ENCODE measurements around the gene ADRA1B.

DNA sequence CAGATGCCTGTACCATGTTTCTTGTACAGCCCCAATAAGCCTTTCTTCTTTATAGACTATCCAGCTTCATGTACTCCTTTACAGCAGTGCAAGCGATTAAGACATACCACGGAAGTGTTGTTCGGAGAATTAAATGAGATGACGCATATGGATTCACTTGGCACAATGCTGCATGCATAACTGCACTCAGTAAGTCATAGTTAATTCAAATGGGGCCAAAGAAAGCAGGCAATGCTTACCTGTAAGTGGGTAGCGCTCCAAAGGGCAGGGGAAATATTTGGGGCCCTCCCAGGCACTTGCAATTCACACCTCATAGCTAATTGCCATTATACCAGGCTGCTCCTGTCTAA, 7.7 kb upstream of the ADRA1B start:
- TF ChIP-seq BHLHE40 (IDR thresholded peaks at IDR 0.05; ENCODE audit: low read depth, low read length) = no peak
- TF ChIP-seq POLR2A (IDR thresholded peaks at IDR 0.05; ENCODE audit: low read length) = no peak
- no peak for TF ChIP-seq SREBF2 (IDR thresholded peaks at IDR 0.05)
- TF ChIP-seq RFX5 (IDR thresholded peaks at IDR 0.05) = no peak
- TF ChIP-seq RARB (CRISPR knock-in tag; IDR thresholded peaks at IDR 0.05) = no peak
- TF ChIP-seq, protein P1, sequence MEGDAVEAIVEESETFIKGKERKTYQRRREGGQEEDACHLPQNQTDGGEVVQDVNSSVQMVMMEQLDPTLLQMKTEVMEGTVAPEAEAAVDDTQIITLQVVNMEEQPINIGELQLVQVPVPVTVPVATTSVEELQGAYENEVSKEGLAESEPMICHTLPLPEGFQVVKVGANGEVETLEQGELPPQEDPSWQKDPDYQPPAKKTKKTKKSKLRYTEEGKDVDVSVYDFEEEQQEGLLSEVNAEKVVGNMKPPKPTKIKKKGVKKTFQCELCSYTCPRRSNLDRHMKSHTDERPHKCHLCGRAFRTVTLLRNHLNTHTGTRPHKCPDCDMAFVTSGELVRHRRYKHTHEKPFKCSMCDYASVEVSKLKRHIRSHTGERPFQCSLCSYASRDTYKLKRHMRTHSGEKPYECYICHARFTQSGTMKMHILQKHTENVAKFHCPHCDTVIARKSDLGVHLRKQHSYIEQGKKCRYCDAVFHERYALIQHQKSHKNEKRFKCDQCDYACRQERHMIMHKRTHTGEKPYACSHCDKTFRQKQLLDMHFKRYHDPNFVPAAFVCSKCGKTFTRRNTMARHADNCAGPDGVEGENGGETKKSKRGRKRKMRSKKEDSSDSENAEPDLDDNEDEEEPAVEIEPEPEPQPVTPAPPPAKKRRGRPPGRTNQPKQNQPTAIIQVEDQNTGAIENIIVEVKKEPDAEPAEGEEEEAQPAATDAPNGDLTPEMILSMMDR (IDR thresholded peaks at IDR 0.05) = no peak
- TF ChIP-seq EP300 (IDR thresholded peaks at IDR 0.05) = no peak
- TF ChIP-seq, protein P2, sequence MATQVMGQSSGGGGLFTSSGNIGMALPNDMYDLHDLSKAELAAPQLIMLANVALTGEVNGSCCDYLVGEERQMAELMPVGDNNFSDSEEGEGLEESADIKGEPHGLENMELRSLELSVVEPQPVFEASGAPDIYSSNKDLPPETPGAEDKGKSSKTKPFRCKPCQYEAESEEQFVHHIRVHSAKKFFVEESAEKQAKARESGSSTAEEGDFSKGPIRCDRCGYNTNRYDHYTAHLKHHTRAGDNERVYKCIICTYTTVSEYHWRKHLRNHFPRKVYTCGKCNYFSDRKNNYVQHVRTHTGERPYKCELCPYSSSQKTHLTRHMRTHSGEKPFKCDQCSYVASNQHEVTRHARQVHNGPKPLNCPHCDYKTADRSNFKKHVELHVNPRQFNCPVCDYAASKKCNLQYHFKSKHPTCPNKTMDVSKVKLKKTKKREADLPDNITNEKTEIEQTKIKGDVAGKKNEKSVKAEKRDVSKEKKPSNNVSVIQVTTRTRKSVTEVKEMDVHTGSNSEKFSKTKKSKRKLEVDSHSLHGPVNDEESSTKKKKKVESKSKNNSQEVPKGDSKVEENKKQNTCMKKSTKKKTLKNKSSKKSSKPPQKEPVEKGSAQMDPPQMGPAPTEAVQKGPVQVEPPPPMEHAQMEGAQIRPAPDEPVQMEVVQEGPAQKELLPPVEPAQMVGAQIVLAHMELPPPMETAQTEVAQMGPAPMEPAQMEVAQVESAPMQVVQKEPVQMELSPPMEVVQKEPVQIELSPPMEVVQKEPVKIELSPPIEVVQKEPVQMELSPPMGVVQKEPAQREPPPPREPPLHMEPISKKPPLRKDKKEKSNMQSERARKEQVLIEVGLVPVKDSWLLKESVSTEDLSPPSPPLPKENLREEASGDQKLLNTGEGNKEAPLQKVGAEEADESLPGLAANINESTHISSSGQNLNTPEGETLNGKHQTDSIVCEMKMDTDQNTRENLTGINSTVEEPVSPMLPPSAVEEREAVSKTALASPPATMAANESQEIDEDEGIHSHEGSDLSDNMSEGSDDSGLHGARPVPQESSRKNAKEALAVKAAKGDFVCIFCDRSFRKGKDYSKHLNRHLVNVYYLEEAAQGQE (IDR thresholded peaks at IDR 0.05) = no peak
- TF ChIP-seq MAZ (IDR thresholded peaks at IDR 0.05; ENCODE audit: borderline replicate concordance, low read depth, low read length) = no peak
- no peak for TF ChIP-seq CBX2 (IDR thresholded peaks at IDR 0.05; ENCODE audit: borderline replicate concordance, low read depth)
- TF ChIP-seq, protein P3, sequence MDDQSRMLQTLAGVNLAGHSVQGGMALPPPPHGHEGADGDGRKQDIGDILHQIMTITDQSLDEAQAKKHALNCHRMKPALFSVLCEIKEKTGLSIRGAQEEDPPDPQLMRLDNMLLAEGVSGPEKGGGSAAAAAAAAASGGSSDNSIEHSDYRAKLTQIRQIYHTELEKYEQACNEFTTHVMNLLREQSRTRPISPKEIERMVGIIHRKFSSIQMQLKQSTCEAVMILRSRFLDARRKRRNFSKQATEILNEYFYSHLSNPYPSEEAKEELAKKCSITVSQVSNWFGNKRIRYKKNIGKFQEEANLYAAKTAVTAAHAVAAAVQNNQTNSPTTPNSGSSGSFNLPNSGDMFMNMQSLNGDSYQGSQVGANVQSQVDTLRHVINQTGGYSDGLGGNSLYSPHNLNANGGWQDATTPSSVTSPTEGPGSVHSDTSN (IDR thresholded peaks at IDR 0.05) = no peak
- TF ChIP-seq, protein P4, sequence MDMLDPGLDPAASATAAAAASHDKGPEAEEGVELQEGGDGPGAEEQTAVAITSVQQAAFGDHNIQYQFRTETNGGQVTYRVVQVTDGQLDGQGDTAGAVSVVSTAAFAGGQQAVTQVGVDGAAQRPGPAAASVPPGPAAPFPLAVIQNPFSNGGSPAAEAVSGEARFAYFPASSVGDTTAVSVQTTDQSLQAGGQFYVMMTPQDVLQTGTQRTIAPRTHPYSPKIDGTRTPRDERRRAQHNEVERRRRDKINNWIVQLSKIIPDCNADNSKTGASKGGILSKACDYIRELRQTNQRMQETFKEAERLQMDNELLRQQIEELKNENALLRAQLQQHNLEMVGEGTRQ (IDR thresholded peaks at IDR 0.05) = no peak
- TF ChIP-seq MYC (IDR thresholded peaks at IDR 0.05; ENCODE audit: borderline replicate concordance, low read length) = no peak

All from A549 (cell line).